ENCODE data around the gene HACD1.
"Not testable (repeated sequence)": the region's sequence is repeated elsewhere in the genome, so short reads cannot be mapped to it uniquely, and the experiment has no call there.

GRCh38 chr10:17589316-17589715 is 27.9 kb downstream of the HACD1 start:
- not testable (repeated sequence) for TF ChIP-seq CTCF (IDR thresholded peaks at IDR 0.05); EP300 (IDR thresholded peaks at IDR 0.05); POLR2AphosphoS5 (IDR thresholded peaks at IDR 0.05); POLR2A (IDR thresholded peaks at IDR 0.05; ENCODE audit: low read depth)

Data from esophagus muscularis mucosa (tissue), 4 donors.